K562 (cell line): ENCODE results near the gene ROBO1. TPM values are rescaled to one million over a fixed set of nuclear protein-coding genes. Genes with fewer than 3 reads are reported as not detected.

ENCODE experiments used
- ATAC-seq: fragments of 200-7000 bp; cut with Tn5 transposase; 3 replicates; pipeline ENCODE4 v1.9.1; 2020; ENCODE audit warnings: moderate library complexity
- BruUV-seq: library from RNA; stranded (reverse); fragments of 400-500 nt; replicated peaks from 2 replicates; lab custom pipeline; 2021; lab: Mats Ljungman, UMichigan
- CTCF ChIA-PET: fragments of 300-600 bp; formaldehyde crosslinking; extraction: SDS; loops from one replicate; lab custom pipeline; 2021; ENCODE audit warnings: low intra/inter-chr PET ratio; lab: Yijun Ruan, JAX
- POLR2A ChIA-PET: fragments of 300-600, 350-650 bp; sonication (Branson Sonifier 250); formaldehyde crosslinking; extraction: SDS; loops from one replicate; lab custom pipeline; 2021; ENCODE audit warnings: antibody characterized with exemption, inconsistent platforms; lab: Yijun Ruan, JAX
- DNase-seq, 4 experiments: peaks; one replicate each; pipeline versions ENCODE4 v3.0.0 to v3.0.0-alpha.2; 2011 to 2018; ENCODE audit warnings: low spot score in 3 of 4, mixed read lengths in 3 of 4; ENCODE audit errors: extremely low read depth in 1 of 4
- FAIRE-seq: peaks from 2 replicates; lab custom pipeline; 2011; peaks lifted over from hg19 to GRCh38; lab: Jason Lieb, UNC
- H2AFZ ChIP-seq: 2 replicates; pipeline ENCODE4 v1.6.0; 2011; ENCODE audit warnings: low read depth, low read length, control low read depth, inconsistent platforms
- H3K27ac ChIP-seq: fragments of 200-600 bp; 3 replicates; pipeline ENCODE4 v1.8.0; 2011; ENCODE audit warnings: low read depth, mild to moderate bottlenecking, control low read depth, inconsistent platforms, low read length, moderate library complexity, mixed read lengths; ENCODE audit errors: extremely low read depth
- H3K27me3 ChIP-seq, 2 experiments: fragments of 300-600 bp in 1 of 2; 2 replicates in 1 of 2; 3 replicates in 1 of 2; pipeline versions ENCODE4 v1.6.0 to v1.8.0; 2011; ENCODE audit warnings: inconsistent platforms in 2 of 2, low read length in 2 of 2, mild to moderate bottlenecking in 1 of 2, mixed read lengths in 1 of 2, moderate library complexity in 1 of 2; ENCODE audit not compliant: control insufficient read depth in 2 of 2, insufficient read depth in 2 of 2
- H3K36me3 ChIP-seq: fragments of 300-600 bp; 3 replicates; pipeline ENCODE4 v1.8.0; 2011; ENCODE audit warnings: mild to moderate bottlenecking, low read length, inconsistent platforms; ENCODE audit not compliant: control insufficient read depth, insufficient read depth
- H3K4me1 ChIP-seq, 2 experiments: fragments of 200-600 bp in 1 of 2; replicated peaks in 1 of 2; 2 replicates in 1 of 2; 3 replicates in 1 of 2; pipeline versions ENCODE4 v1.5.1 to v1.8.0; 2011; ENCODE audit warnings: inconsistent platforms in 2 of 2, low read length in 2 of 2, mild to moderate bottlenecking in 1 of 2, mixed read lengths in 1 of 2, moderate library complexity in 1 of 2; ENCODE audit not compliant: control insufficient read depth in 2 of 2, insufficient read depth in 2 of 2
- H3K4me2 ChIP-seq: 2 replicates; pipeline ENCODE4 v1.6.1; 2011; ENCODE audit warnings: low read length, control low read depth, inconsistent platforms, mixed read lengths; ENCODE audit not compliant: insufficient read depth
- H3K4me3 ChIP-seq: fragments of 200-600 bp; sonication (generic), shearing (Covaris generic); 2 replicates; pipeline ENCODE4 v1.5.1; 2016; ENCODE audit warnings: control low read depth, inconsistent platforms
- H3K79me2 ChIP-seq: fragments of 200-600 bp; 3 replicates; pipeline ENCODE4 v1.8.0; 2011; ENCODE audit warnings: low read length, inconsistent platforms; ENCODE audit not compliant: control insufficient read depth, insufficient read depth
- H3K9ac ChIP-seq, 2 experiments: 2 replicates each; pipeline versions ENCODE4 v1.6.0 to v1.6.1; 2011; ENCODE audit warnings: low read depth in 2 of 2, low read length in 2 of 2, control low read depth in 1 of 2, inconsistent platforms in 1 of 2, mild to moderate bottlenecking in 1 of 2, mixed read lengths in 1 of 2; ENCODE audit not compliant: insufficient read depth in 1 of 2
- H3K9me1 ChIP-seq: one replicate; pipeline ENCODE4 v1.6.0; 2011; ENCODE audit warnings: inconsistent platforms, mild to moderate bottlenecking, low read length, moderate library complexity; ENCODE audit not compliant: control insufficient read depth, insufficient read depth
- H3K9me3 ChIP-seq: replicated peaks from 2 replicates; pipeline ENCODE4 v1.5.1; 2011; ENCODE audit warnings: low read depth, low read length, inconsistent platforms; ENCODE audit not compliant: control insufficient read depth, insufficient read depth
- H4K20me1 ChIP-seq: replicated peaks from 2 replicates; pipeline ENCODE4 v1.6.1; 2011; ENCODE audit warnings: low read length, inconsistent platforms, mixed read lengths; ENCODE audit not compliant: control insufficient read depth, insufficient read depth
- GATAD2B ChIP-seq: fragments of 450-650 bp; IDR thresholded peaks from 2 replicates; pipeline ENCODE4 v1.6.1; 2017; ENCODE audit warnings: mild to moderate bottlenecking, borderline replicate concordance
- HDGF ChIP-seq: fragments of 450-650 bp; IDR thresholded peaks from 2 replicates; pipeline ENCODE4 v1.6.1; 2016
- KLF13 ChIP-seq: fragments of 450-650 bp; IDR thresholded peaks from 2 replicates; pipeline ENCODE4 v1.6.1; 2016; ENCODE audit warnings: missing genetic modification characterization, low read depth, mild to moderate bottlenecking, missing compliant biosample characterization, moderate library complexity, borderline replicate concordance
- ZNF124 ChIP-seq: sonication (generic); formaldehyde crosslinking; IDR thresholded peaks from 2 replicates; pipeline ENCODE4 v1.8.1; 2022; ENCODE audit warnings: missing genetic modification reagents
- WGBS: fragments of 100-300 bp; shearing (Covaris generic); methylation state at CpG from one replicate; pipeline ENCODE4 v1.1.6; 2016; ENCODE audit warnings: low coverage, mixed read lengths; ENCODE audit not compliant: insufficient coverage; ENCODE audit errors: missing lambda C conversion rate; 5-methylcytosine and 5-hydroxymethylcytosine counted together
- in situ Hi-C: fragments of 300-500 bp; cut with MboI; formaldehyde crosslinking; loops from 4 replicates; pipeline ENCODE4 v1.15.0; 2018; ENCODE audit warnings: inconsistent platforms, mixed read lengths
- intact Hi-C: fragments of 100-400 bp; cut with micrococcal nuclease; formaldehyde crosslinking; loops from 2 replicates; pipeline ENCODE4 v1.14.2; 2022
- polyA plus RNA-seq, 8 experiments: library from polyadenylated mRNA; depleted of rRNA in 4 of 8; stranded (reverse) in 5 of 8; unstranded in 3 of 8; fragments of >200 nt; fragmentation: Nextera tagmentation in 2 of 8; fragmentation: Illumina TruSeq in 1 of 8; extraction: Ambion mirVana in 2 of 8; extraction: Trizol in 1 of 8; gene quantifications; 2 replicates each; pipeline versions ENCODE4 v1.2.1 to v1.2.3, GENCODE V29; 2011 to 2014; ENCODE audit warnings: inconsistent platforms in 1 of 8, missing spikeins in 1 of 8
- total RNA-seq, 7 experiments: library from RNA; depleted of rRNA in 6 of 7; stranded (reverse); fragments of >200 nt in 6 of 7; fragmentation: Illumina TruSeq in 2 of 7; extraction: Trizol in 2 of 7; gene quantifications; 2 replicates each; pipeline versions ENCODE4 v1.2.1 to v1.2.3, GENCODE V29; 2011 to 2021; ENCODE audit warnings: low replicate concordance in 1 of 7
- TF ChIP-seq, protein P1 (sequence below): sonication (generic); formaldehyde crosslinking; IDR thresholded peaks from 2 replicates; pipeline ENCODE4 v1.8.0; 2022; ENCODE audit warnings: mild to moderate bottlenecking, missing genetic modification reagents
- TF ChIP-seq, protein P2 (sequence below): sonication (generic); formaldehyde crosslinking; IDR thresholded peaks from 2 replicates; pipeline ENCODE4 v1.8.1; 2022; ENCODE audit warnings: missing genetic modification reagents
- TF ChIP-seq, protein P3 (sequence below), 2 experiments: fragments of 450-650 bp; conservative IDR thresholded peaks; 2 replicates each; pipeline ENCODE4 v1.6.1; 2017; ENCODE audit warnings: mild to moderate bottlenecking in 2 of 2, moderate library complexity in 2 of 2
- TF ChIP-seq, protein P4 (sequence below): fragments of 250-450 bp; sonication (Bioruptor Pico); IDR thresholded peaks from 2 replicates; pipeline ENCODE4 v1.8.0; 2021; ENCODE audit warnings: borderline replicate concordance, mild to moderate bottlenecking, moderate library complexity; ENCODE audit not compliant: poor library complexity, severe bottlenecking
- TF ChIP-seq, protein P5 (sequence below), 2 experiments: IDR thresholded peaks; 2 replicates each; pipeline ENCODE4 v1.6.1; 2011; ENCODE audit warnings: borderline replicate concordance in 1 of 2, control low read depth in 1 of 2, low read depth in 1 of 2, low read length in 1 of 2, mild to moderate bottlenecking in 1 of 2, mixed read lengths in 1 of 2, moderate library complexity in 1 of 2; ENCODE audit not compliant: insufficient read depth in 1 of 2, insufficient read length in 1 of 2, poor library complexity in 1 of 2, severe bottlenecking in 1 of 2; ENCODE audit errors: extremely low read depth in 1 of 2

Gene ROBO1
- total and polyA plus RNA-seq, 9 of the 15 experiments (the other 6 are each of a cell fraction or from before 2014, with no cell fraction given) = 0.01 to 0.53 (median 0.17) TPM; not detected in 5

DNA sequence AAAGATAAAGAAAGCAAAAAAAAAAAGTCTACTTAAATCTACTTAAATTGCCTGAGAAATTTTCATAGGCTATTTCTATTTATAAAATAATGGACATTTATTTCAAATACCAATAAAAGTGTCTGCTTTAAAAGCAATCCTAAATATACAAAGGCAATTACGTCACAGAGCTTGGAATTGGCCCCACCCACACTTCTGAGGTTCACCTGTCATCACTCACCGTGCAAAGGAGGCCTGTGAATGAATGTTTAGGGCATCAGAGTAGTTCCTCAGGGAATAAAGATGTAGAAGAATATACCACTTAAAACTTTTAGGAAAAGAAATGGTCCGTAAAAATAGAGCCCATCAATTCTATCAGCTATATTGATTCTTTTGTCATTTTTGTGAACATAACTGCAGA lies 621.8 kb downstream of the ROBO1 start:
- no peak overlapping the region for H3K9ac ChIP-seq
- intact Hi-C loops (no loop called here), in situ Hi-C loops (no loop called here)
- no peaks in the 10 kb centered on the region for H3K27me3 ChIP-seq
- no peak for FAIRE-seq
- ChIA-PET POLR2A (no interaction called here), CTCF (no interaction called here)
- H3K4me3 ChIP-seq = no peak overlapping the region
- 0% methylated on average over 3 of the region's 3 CpGs for WGBS
- no peaks in the 10 kb centered on the region for H3K4me1 ChIP-seq
- no TSS peak for BruUV-seq
- no peaks in the 10 kb centered on the region for H4K20me1 ChIP-seq
- H3K9me1 ChIP-seq = no peaks in the 10 kb centered on the region
- no peaks in the 10 kb centered on the region for H3K9me3 ChIP-seq
- no peak overlapping the region for H2AFZ ChIP-seq
- no peak for ATAC-seq
- H3K27ac ChIP-seq = no peak overlapping the region
- H3K4me2 ChIP-seq = no peak overlapping the region
- no peaks in the 10 kb centered on the region for H3K79me2 ChIP-seq
- no peaks in the 10 kb centered on the region for H3K36me3 ChIP-seq
- no peak for DNase-seq
- no peak for TF ChIP-seq KLF13
- no peak for TF ChIP-seq GATAD2B
- TF ChIP-seq, protein P1, sequence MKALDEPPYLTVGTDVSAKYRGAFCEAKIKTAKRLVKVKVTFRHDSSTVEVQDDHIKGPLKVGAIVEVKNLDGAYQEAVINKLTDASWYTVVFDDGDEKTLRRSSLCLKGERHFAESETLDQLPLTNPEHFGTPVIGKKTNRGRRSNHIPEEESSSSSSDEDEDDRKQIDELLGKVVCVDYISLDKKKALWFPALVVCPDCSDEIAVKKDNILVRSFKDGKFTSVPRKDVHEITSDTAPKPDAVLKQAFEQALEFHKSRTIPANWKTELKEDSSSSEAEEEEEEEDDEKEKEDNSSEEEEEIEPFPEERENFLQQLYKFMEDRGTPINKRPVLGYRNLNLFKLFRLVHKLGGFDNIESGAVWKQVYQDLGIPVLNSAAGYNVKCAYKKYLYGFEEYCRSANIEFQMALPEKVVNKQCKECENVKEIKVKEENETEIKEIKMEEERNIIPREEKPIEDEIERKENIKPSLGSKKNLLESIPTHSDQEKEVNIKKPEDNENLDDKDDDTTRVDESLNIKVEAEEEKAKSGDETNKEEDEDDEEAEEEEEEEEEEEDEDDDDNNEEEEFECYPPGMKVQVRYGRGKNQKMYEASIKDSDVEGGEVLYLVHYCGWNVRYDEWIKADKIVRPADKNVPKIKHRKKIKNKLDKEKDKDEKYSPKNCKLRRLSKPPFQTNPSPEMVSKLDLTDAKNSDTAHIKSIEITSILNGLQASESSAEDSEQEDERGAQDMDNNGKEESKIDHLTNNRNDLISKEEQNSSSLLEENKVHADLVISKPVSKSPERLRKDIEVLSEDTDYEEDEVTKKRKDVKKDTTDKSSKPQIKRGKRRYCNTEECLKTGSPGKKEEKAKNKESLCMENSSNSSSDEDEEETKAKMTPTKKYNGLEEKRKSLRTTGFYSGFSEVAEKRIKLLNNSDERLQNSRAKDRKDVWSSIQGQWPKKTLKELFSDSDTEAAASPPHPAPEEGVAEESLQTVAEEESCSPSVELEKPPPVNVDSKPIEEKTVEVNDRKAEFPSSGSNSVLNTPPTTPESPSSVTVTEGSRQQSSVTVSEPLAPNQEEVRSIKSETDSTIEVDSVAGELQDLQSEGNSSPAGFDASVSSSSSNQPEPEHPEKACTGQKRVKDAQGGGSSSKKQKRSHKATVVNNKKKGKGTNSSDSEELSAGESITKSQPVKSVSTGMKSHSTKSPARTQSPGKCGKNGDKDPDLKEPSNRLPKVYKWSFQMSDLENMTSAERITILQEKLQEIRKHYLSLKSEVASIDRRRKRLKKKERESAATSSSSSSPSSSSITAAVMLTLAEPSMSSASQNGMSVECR = no peak
- TF ChIP-seq, protein P2, sequence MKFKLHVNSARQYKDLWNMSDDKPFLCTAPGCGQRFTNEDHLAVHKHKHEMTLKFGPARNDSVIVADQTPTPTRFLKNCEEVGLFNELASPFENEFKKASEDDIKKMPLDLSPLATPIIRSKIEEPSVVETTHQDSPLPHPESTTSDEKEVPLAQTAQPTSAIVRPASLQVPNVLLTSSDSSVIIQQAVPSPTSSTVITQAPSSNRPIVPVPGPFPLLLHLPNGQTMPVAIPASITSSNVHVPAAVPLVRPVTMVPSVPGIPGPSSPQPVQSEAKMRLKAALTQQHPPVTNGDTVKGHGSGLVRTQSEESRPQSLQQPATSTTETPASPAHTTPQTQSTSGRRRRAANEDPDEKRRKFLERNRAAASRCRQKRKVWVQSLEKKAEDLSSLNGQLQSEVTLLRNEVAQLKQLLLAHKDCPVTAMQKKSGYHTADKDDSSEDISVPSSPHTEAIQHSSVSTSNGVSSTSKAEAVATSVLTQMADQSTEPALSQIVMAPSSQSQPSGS = no peak
- TF ChIP-seq, protein P3, sequence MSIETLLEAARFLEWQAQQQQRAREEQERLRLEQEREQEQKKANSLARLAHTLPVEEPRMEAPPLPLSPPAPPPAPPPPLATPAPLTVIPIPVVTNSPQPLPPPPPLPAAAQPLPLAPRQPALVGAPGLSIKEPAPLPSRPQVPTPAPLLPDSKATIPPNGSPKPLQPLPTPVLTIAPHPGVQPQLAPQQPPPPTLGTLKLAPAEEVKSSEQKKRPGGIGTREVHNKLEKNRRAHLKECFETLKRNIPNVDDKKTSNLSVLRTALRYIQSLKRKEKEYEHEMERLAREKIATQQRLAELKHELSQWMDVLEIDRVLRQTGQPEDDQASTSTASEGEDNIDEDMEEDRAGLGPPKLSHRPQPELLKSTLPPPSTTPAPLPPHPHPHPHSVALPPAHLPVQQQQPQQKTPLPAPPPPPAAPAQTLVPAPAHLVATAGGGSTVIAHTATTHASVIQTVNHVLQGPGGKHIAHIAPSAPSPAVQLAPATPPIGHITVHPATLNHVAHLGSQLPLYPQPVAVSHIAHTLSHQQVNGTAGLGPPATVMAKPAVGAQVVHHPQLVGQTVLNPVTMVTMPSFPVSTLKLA (conservative IDR thresholded peaks at IDR 0.05) = no peak
- no peak for TF ChIP-seq ZNF124 (CRISPR knock-in tag)
- TF ChIP-seq, protein P4, sequence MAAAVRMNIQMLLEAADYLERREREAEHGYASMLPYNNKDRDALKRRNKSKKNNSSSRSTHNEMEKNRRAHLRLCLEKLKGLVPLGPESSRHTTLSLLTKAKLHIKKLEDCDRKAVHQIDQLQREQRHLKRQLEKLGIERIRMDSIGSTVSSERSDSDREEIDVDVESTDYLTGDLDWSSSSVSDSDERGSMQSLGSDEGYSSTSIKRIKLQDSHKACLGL (CRISPR knock-in tag) = no peak
- TF ChIP-seq, protein P5, sequence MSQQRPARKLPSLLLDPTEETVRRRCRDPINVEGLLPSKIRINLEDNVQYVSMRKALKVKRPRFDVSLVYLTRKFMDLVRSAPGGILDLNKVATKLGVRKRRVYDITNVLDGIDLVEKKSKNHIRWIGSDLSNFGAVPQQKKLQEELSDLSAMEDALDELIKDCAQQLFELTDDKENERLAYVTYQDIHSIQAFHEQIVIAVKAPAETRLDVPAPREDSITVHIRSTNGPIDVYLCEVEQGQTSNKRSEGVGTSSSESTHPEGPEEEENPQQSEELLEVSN (IDR thresholded peaks at IDR 0.05; ENCODE audit: borderline replicate concordance in 1 of 2, extremely low read depth in 1 of 2, insufficient read depth in 1 of 2, insufficient read length in 1 of 2, low read depth in 1 of 2, low read length in 1 of 2, poor library complexity in 1 of 2, severe bottlenecking in 1 of 2) = no peak
- TF ChIP-seq HDGF = no peak
